Measurements from ENCODE around the gene KRTAP20-4.

Gene KRTAP20-4

GRCh38 chr21:30628109-30628508 lies 7.7 kb downstream of the KRTAP20-4 start:
- TF ChIP-seq, protein P1, sequence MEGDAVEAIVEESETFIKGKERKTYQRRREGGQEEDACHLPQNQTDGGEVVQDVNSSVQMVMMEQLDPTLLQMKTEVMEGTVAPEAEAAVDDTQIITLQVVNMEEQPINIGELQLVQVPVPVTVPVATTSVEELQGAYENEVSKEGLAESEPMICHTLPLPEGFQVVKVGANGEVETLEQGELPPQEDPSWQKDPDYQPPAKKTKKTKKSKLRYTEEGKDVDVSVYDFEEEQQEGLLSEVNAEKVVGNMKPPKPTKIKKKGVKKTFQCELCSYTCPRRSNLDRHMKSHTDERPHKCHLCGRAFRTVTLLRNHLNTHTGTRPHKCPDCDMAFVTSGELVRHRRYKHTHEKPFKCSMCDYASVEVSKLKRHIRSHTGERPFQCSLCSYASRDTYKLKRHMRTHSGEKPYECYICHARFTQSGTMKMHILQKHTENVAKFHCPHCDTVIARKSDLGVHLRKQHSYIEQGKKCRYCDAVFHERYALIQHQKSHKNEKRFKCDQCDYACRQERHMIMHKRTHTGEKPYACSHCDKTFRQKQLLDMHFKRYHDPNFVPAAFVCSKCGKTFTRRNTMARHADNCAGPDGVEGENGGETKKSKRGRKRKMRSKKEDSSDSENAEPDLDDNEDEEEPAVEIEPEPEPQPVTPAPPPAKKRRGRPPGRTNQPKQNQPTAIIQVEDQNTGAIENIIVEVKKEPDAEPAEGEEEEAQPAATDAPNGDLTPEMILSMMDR (IDR thresholded peaks at IDR 0.05; ENCODE audit: insufficient read depth, low read length, poor library complexity, severe bottlenecking): no peak
- Histone ChIP-seq H3K4me3 (replicated peaks; ENCODE audit: low read depth, low read length) (no peak overlapping the region), H3K27me3 (replicated peaks; ENCODE audit: control insufficient read depth, insufficient read depth, low read length) (no peaks in the 10 kb centered on the region), H3K36me3 (ENCODE audit: control insufficient read depth, insufficient read depth, low read length) (no peaks in the 10 kb centered on the region)
- no peak for DNase-seq (ENCODE audit: extremely low read depth, insufficient read length)

DNA sequence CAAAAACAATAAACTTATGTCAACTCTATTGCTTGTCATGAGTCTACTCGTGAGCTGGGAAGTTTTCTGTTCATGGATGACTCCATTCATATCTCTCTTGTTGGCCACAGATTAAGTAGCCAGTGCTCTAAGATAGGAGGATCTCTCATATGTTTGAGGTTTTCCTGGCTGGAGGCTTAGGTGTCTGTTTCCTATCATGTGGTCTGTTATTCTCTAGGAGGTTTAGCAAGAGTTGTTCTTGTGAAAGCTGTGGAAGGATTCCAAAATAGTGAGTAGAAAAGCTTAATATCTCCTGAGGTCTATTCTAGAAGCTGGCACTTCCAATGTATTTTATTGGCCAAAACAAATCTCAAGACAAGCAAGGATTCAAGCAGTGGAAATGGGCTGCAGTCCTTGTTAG lies 8.8 kb downstream of the KRTAP20-4 start:
- DNase-seq (ENCODE audit: extremely low read depth, insufficient read length): no peak
- no peaks in the 10 kb centered on the region for H3K36me3 ChIP-seq (ENCODE audit: control insufficient read depth, insufficient read depth, low read length)
- no peaks in the 10 kb centered on the region for H3K27me3 ChIP-seq (replicated peaks; ENCODE audit: control insufficient read depth, insufficient read depth, low read length)
- H3K4me3 ChIP-seq (replicated peaks; ENCODE audit: low read depth, low read length): no peak overlapping the region
- TF ChIP-seq, protein P1 (IDR thresholded peaks at IDR 0.05; ENCODE audit: insufficient read depth, low read length, poor library complexity, severe bottlenecking): no peak

DNA sequence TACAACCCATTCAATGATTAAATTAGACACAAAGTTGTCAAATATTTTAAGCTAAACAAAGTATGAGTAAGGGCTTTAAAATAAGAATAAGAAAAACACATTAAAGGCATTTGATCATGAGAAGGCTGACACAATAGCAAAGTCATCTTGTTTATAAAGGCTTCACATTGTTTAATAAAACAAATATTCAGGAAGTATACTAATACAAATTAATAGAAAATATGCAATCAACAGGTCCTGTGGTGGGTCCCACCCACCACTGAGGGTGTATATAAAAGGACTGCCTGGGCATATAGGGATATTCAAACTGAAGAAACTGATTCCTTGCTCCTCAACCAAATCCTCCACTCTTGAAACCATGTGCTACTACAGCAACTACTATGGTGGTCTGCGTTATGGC lies 14.5 kb downstream of the KRTAP20-4 start, which contains the start of gene KRTAP20-2:
Gene KRTAP20-2 (plus strand): TSS at position 301 of the 400 bp plus-strand sequence. CDS start 58 bp downstream, at position 359.
- Histone ChIP-seq H3K27me3 (replicated peaks; ENCODE audit: control insufficient read depth, insufficient read depth, low read length) (no peaks in the 10 kb centered on the region), H3K36me3 (ENCODE audit: control insufficient read depth, insufficient read depth, low read length) (no peaks in the 10 kb centered on the region), H3K4me3 (replicated peaks; ENCODE audit: low read depth, low read length) (no peak within 1 kb of the TSS)
- TF ChIP-seq, protein P1 (IDR thresholded peaks at IDR 0.05; ENCODE audit: insufficient read depth, low read length, poor library complexity, severe bottlenecking): no peak
- DNase-seq (ENCODE audit: extremely low read depth, insufficient read length): no peak

- TF ChIP-seq, protein P1 (IDR thresholded peaks at IDR 0.05; ENCODE audit: insufficient read depth, low read length, poor library complexity, severe bottlenecking): no peak
- H3K36me3 ChIP-seq (ENCODE audit: control insufficient read depth, insufficient read depth, low read length): no peaks in the 10 kb centered on the region
- no peak overlapping the region for H3K4me3 ChIP-seq (replicated peaks; ENCODE audit: low read depth, low read length)
- no peak for DNase-seq (ENCODE audit: extremely low read depth, insufficient read length)
- no peaks in the 10 kb centered on the region for H3K27me3 ChIP-seq (replicated peaks; ENCODE audit: control insufficient read depth, insufficient read depth, low read length)
These were observed 18.3 kb downstream of the KRTAP20-4 start for GRCh38 chr21:30638686-30639085.

GRCh38 chr21:30642564-30642963 lies 22.1 kb downstream of the KRTAP20-4 start, which contains the start of gene KRTAP20-3:
TSS of gene KRTAP20-3 (plus strand) at chr21:30642864.
- no peaks in the 10 kb centered on the region for H3K36me3 ChIP-seq (ENCODE audit: control insufficient read depth, insufficient read depth, low read length)
- TF ChIP-seq, protein P1 (IDR thresholded peaks at IDR 0.05; ENCODE audit: insufficient read depth, low read length, poor library complexity, severe bottlenecking): no peak
- DNase-seq (ENCODE audit: extremely low read depth, insufficient read length): no peak
- no peak within 1 kb of the TSS for H3K4me3 ChIP-seq (replicated peaks; ENCODE audit: low read depth, low read length)
- no peaks in the 10 kb centered on the region for H3K27me3 ChIP-seq (replicated peaks; ENCODE audit: control insufficient read depth, insufficient read depth, low read length)

DNA sequence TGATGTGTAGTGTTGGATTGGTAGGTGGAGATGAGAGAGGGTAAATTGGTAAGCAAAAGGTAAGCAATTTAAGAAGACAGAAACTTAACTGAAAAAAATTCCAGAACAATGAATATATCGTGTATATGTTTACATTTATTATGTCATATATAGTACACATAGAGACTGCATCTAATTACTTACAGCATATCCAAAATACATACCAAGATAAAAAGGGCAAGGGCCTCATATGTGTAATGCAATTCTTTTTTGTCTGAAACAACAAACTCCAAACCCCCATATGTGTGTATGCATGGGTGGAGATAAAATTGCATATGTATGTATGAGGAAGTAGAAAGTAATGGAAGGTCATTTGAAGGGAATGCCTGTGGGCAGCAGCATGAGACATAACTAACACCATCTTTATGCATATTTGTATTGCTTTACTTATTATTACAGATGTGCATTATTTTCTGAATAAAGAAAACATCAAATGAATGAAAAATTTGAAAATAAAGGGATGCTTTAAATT lies 26.5 kb downstream of the KRTAP20-4 start:
- TF ChIP-seq, protein P1 (IDR thresholded peaks at IDR 0.05; ENCODE audit: insufficient read depth, low read length, poor library complexity, severe bottlenecking): no peak
- H3K4me3 ChIP-seq (replicated peaks; ENCODE audit: low read depth, low read length): no peak overlapping the region
- DNase-seq (ENCODE audit: extremely low read depth, insufficient read length): no peak
- no peaks in the 10 kb centered on the region for H3K27me3 ChIP-seq (replicated peaks; ENCODE audit: control insufficient read depth, insufficient read depth, low read length)
- H3K36me3 ChIP-seq (ENCODE audit: control insufficient read depth, insufficient read depth, low read length): no peaks in the 10 kb centered on the region
